Breast epithelium (tissue), 4 donors: ENCODE results near the gene TMEM212. TPM values are rescaled to one million over a fixed set of nuclear protein-coding genes. Genes with fewer than 3 reads are reported as not detected.
A peak's percentile ranks its signal among the peaks of the same experiment; 100 is the strongest.

Experiments
- DNase-seq, 2 donors: peaks; one replicate each; pipeline ENCODE4 v3.0.0-alpha.2; 2019; ENCODE audit warnings: low spot score in 2 of 2
- H3K27ac ChIP-seq, 2 donors: fragments of 200-600 bp; sonication (generic) in 1 of 2; one replicate each; pipeline ENCODE4 v1.5.1; 2016 to 2019; ENCODE audit warnings: mild to moderate bottlenecking in 1 of 2
- H3K27me3 ChIP-seq, 2 donors: fragments of 200-600 bp; sonication (generic) in 1 of 2; one replicate each; pipeline versions ENCODE4 v1.5.1 to v1.6.0; 2017 to 2019; ENCODE audit warnings: control low read depth in 1 of 2, mild to moderate bottlenecking in 1 of 2
- H3K36me3 ChIP-seq: fragments of 200-600 bp; one replicate; pipeline ENCODE4 v1.5.1; 2019
- H3K4me1 ChIP-seq, 2 donors: fragments of 200-600 bp; sonication (generic); one replicate each; pipeline ENCODE4 v1.5.1; 2016 to 2019; ENCODE audit warnings: control low read depth in 1 of 2
- H3K4me3 ChIP-seq, 3 donors: fragments of 200-600 bp; sonication (generic); 1 replicate in 2 of 3; 2 replicates in 1 of 3; pipeline ENCODE4 v1.5.1; 2016 to 2019; ENCODE audit warnings: mild to moderate bottlenecking in 3 of 3, moderate library complexity in 2 of 3
- H3K9me3 ChIP-seq, 2 donors: fragments of 200-600 bp; sonication (generic) in 1 of 2; one replicate each; pipeline ENCODE4 v1.5.1; 2016 to 2019; ENCODE audit warnings: control low read depth in 1 of 2
- CTCF ChIP-seq, 3 donors: fragments of 450-650 bp; IDR thresholded peaks; one replicate each; pipeline ENCODE4 v1.5.1; 2016 to 2017; ENCODE audit warnings: antibody characterized with exemption in 3 of 3, mild to moderate bottlenecking in 3 of 3, moderate library complexity in 3 of 3
- POLR2A ChIP-seq: fragments of 450-650 bp; IDR thresholded peaks from one replicate; pipeline ENCODE4 v1.6.1; 2016; ENCODE audit warnings: antibody characterized with exemption, mild to moderate bottlenecking, moderate library complexity
- POLR2AphosphoS5 ChIP-seq, 3 donors: sonication (generic); formaldehyde crosslinking; IDR thresholded peaks; one replicate each; pipeline ENCODE4 v1.6.1; 2017; ENCODE audit warnings: antibody characterized with exemption in 3 of 3
- intact Hi-C: fragments of 100-400 bp; cut with DNase I; formaldehyde crosslinking; loops from one replicate; pipeline ENCODE4 v1.15.1; 2023; ENCODE audit warnings: low total_unique reads
- total RNA-seq, 3 donors: library from RNA; depleted of rRNA; stranded (reverse); fragments of >200 nt; gene quantifications; one replicate each; pipeline ENCODE4 v1.1.0, GENCODE V29; 2016

The TMEM212 gene
- total RNA-seq, 3 donors from 2014 or later: 1.3 TPM; not detected in 2

- Histone ChIP-seq H3K4me1 (no peaks in the 10 kb centered on the region), H3K36me3 (no peaks in the 10 kb centered on the region), H3K27me3 (no peaks in the 10 kb centered on the region), H3K9me3 (no peaks in the 10 kb centered on the region), H3K27ac (peak overlapping the region; percentile 74 to 79), H3K4me3 (no peak overlapping the region)
- DNase-seq: no peak
- TF ChIP-seq CTCF (IDR thresholded peaks at IDR 0.05) (no peak), POLR2A (no peak), POLR2AphosphoS5 (IDR thresholded peaks at IDR 0.05) (no peak)
- intact Hi-C loops: no loop called here
Observed at GRCh38 chr3:171837698-171838097, 5.5 kb upstream of the TMEM212 start.

- H3K27ac ChIP-seq: peak overlapping the region; percentile 74 to 79
- no peaks in the 10 kb centered on the region for H3K4me1 ChIP-seq
- H3K9me3 ChIP-seq: no peaks in the 10 kb centered on the region
- peak in 1 of 2 donors; percentile 57 for DNase-seq
- H3K4me3 ChIP-seq: peak overlapping the region in 2 of 3 donors; percentile 31 to 43
- no peaks in the 10 kb centered on the region for H3K36me3 ChIP-seq
- TF ChIP-seq CTCF (IDR thresholded peaks at IDR 0.05) (peak; percentile 6 to 9 (median 7)), POLR2AphosphoS5 (IDR thresholded peaks at IDR 0.05) (peak in 2 of 3 donors; percentile 53 to 72), POLR2A (no peak)
- intact Hi-C loops: no loop called here
- H3K27me3 ChIP-seq: no peaks in the 10 kb centered on the region
Observed at GRCh38 chr3:171838218-171838720, 4.9 kb upstream of the TMEM212 start.

GRCh38 chr3:171839270-171839669 lies 3.9 kb upstream of the TMEM212 start:
- intact Hi-C loops: no loop called here
- no peaks in the 10 kb centered on the region for H3K36me3 ChIP-seq
- TF ChIP-seq POLR2A (no peak), POLR2AphosphoS5 (IDR thresholded peaks at IDR 0.05) (no peak), CTCF (IDR thresholded peaks at IDR 0.05) (no peak)

GRCh38 chr3:171840445-171840810 lies 2.7 kb upstream of the TMEM212 start:
- DNase-seq: no peak
- H3K27ac ChIP-seq: no peak overlapping the region
- H3K4me3 ChIP-seq: no peak overlapping the region
- no peak for TF ChIP-seq POLR2A
- no peak for TF ChIP-seq CTCF (IDR thresholded peaks at IDR 0.05)
- no peak for TF ChIP-seq POLR2AphosphoS5 (IDR thresholded peaks at IDR 0.05)
- no peaks in the 10 kb centered on the region for H3K9me3 ChIP-seq
- intact Hi-C loops: no loop called here
- no peaks in the 10 kb centered on the region for H3K27me3 ChIP-seq
- H3K36me3 ChIP-seq: no peaks in the 10 kb centered on the region
- H3K4me1 ChIP-seq: no peaks in the 10 kb centered on the region

More at GRCh38 chr3:171839270-171839669, 3.9 kb upstream of the TMEM212 start:
- H3K4me1 ChIP-seq: no peaks in the 10 kb centered on the region
- no peaks in the 10 kb centered on the region for H3K27me3 ChIP-seq
- DNase-seq: no peak
- H3K9me3 ChIP-seq: no peaks in the 10 kb centered on the region
- peak overlapping the region in 1 of 2 donors; percentile 79 for H3K27ac ChIP-seq
- H3K4me3 ChIP-seq: no peak overlapping the region

GRCh38 chr3:171840811-171841619 lies 2.1 kb upstream of the TMEM212 start:
- Histone ChIP-seq H3K27ac (no peak overlapping the region), H3K4me1 (no peaks in the 10 kb centered on the region), H3K4me3 (no peak overlapping the region), H3K9me3 (no peaks in the 10 kb centered on the region), H3K27me3 (no peaks in the 10 kb centered on the region), H3K36me3 (no peaks in the 10 kb centered on the region)
- no peak for DNase-seq
- no peak for TF ChIP-seq POLR2A
- TF ChIP-seq CTCF (IDR thresholded peaks at IDR 0.05): no peak
- no peak for TF ChIP-seq POLR2AphosphoS5 (IDR thresholded peaks at IDR 0.05)
- intact Hi-C loops: no loop called here
